GM19328 (cell line): ENCODE results near the gene TMEM151B.
"Not testable (repeated sequence)": the region's sequence is repeated elsewhere in the genome, so short reads cannot be mapped to it uniquely, and the experiment has no call there.

Experiments used
- ATAC-seq: cut with Tn5 transposase; IDR thresholded peaks from one replicate; pipeline ENCODE4 v1.9.1; 2021; ENCODE audit warnings: mild to moderate bottlenecking, moderate library complexity; ENCODE audit not compliant: unreplicated experiment

The TMEM151B gene

GRCh38 chr6:44301106-44301505 is 30.9 kb downstream of the TMEM151B start:
- ATAC-seq = no peak

DNA sequence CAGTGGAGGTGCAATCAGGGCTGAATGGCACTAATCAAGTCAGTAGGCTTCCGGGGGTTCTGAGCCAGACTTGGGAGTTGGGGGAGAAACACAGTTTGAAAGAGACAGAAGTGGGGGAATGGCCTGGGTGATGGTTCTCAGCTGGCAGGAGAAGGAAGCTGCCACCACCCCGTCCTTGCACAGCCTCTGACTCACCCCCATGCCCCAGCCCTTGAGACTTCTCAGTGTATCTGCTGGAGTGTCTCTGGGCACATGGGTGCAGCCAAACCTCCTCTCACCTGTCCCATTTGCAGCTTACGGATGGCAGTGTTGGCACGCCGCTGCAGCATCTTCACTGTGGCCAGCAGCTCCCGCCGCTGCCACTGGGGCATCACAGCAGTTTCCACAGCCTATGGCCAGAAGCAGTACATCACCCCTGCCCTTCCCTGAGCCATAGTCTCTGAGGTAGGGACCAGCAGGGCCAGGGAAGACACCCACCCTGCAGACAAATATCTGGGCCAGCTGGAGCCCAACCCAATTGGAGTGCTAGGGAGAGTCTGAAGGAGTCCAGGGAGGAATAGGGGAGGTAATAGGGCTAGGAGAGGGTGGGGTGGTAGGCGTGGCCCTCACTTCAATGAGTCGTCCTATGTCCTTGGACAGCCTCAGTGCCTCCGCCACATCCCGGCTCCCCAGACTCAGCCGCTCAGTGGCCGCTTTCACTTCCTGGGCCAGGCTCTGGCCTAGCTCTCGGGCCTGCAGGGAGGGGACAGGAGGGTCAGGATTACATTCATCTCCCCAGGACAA is 31.7 kb downstream of the TMEM151B start:
- ATAC-seq = no peak

DNA sequence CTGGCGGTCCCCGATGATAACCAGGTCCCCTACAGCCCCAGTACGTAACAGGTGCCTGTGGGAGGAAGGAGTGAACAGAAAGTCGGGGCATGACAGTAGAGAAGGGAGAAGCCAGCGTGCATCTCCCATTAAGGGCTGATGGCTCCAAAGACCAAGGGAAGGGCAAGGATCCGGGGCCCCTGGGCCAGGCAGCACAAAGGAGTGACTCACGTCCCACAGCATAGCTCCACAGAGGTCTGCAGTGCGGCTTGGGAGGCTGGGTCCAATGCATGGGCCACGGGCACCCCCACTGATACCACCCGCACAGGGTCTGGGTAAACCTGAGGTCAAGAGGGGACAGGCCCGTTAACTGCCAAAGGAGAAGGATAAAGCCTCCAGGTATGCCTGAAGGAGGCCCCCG is 32.6 kb downstream of the TMEM151B start:
- ATAC-seq = no peak

DNA sequence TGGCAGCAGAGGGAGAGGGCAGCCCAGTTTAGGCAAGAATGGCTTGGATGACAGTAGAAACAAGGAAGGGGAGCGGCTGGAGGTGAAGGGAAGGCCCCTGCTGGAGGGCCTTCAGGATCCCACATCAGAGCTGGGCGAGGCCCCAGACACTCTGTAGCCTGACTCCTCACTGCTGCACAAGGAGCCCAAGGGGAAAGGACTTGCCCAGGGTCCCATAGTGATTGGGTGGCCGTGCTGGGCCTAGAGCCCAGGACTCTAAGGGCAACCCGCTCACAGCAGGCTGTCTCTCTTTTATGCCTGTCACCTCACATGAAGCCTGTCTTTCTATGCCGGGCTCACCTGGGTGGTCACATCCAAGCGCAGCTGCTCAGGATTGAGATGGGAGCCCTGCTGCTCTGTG is 33.6 kb downstream of the TMEM151B start:
- ATAC-seq = no peak

- no peak for ATAC-seq
These were observed 34.3 kb downstream of the TMEM151B start for GRCh38 chr6:44304282-44305199.

DNA sequence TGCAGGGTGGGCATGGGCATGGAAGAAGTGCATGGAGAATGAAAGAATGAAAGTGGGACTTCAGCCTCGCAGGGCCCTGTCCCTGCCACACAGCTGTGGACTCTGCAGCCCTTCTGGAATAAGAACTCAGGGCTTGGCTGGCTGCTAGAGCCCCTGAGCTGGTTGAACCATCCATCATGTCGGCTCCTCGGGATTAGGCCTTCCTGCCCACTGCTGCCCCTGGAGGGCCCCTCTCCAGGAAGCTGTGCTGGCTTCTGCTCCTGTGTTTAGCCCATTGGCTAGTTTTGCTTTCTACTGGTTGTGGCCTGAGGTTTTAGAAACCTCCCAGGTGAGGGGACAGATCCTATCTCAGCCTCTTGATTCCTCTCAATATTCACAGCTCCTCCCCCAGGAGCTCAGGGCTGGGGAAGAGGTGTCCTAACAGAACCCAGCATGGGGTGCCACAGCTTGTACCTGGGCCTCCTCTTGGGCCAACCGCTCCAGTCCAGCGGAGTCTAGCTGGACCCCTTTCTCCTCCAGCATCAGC is 35.0 kb downstream of the TMEM151B start:
- no peak for ATAC-seq

DNA sequence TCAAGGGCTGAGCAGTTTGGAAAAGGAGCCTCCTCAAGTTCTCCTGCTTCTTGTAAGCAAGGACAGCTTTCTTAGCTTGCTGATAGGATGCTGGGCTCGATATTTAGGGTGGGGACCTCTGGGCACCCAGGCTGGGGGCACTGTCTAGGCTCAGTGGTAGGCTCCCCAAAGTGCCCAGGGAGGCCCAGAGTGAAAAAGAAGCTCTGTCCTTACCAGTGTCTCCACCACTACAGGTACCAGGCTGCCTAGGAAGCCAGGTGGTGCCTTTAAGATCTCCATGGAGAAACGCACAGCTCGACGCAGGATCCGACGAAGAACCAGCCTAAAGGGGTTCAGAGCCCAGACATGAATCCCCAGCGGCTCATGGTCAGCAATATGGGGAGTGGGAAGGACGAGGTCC is 36.5 kb downstream of the TMEM151B start:
- no peak for ATAC-seq

GRCh38 chr6:44307217-44307616 is 37.0 kb downstream of the TMEM151B start:
- ATAC-seq = no peak

- no peak for ATAC-seq
These were observed 38.8 kb downstream of the TMEM151B start for GRCh38 chr6:44309092-44309491.

GRCh38 chr6:44309631-44310030 is 39.4 kb downstream of the TMEM151B start:
- no peak for ATAC-seq

DNA sequence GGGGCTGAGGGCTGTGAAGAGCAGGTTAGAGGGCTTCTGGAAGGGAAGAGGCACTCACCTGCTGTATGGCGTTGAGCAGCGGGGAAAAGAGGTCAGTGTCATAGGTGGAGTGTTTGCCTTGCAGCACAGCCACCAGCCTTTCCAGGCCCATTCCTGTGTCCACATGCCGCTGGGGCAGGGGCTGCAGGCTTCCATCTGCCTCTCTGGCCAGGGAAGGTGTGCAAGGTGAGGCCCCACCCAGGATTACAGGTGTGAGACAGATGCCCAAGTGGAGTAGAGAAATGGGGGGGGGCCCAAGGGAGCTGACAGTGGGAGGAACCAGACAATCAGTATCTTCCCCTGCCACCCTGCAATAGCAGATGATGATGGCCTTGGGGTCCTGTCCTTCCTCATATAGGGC is 40.0 kb downstream of the TMEM151B start:
- ATAC-seq = no peak

DNA sequence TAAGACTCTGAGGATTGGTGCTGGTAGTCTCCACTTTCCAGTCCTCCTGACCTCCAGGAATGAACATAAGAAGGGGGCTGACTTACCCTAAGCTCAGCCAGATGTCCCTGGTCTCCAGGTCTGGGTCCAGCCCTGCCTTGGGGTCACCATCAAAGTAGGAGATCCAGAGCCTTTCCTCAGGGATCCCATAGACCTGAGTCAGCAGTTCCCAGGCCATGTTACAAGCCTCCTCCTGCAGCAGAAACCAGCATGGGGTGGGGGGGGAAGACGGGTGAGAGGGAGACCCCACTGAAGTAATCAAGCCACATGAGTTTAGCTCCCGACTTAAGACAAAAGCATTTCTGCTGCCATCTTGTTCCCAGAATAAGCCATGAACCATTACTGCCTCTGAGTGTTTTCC is 41.1 kb downstream of the TMEM151B start:
- no peak for ATAC-seq

GRCh38 chr6:44311767-44312166 is 41.5 kb downstream of the TMEM151B start:
- ATAC-seq = no peak

DNA sequence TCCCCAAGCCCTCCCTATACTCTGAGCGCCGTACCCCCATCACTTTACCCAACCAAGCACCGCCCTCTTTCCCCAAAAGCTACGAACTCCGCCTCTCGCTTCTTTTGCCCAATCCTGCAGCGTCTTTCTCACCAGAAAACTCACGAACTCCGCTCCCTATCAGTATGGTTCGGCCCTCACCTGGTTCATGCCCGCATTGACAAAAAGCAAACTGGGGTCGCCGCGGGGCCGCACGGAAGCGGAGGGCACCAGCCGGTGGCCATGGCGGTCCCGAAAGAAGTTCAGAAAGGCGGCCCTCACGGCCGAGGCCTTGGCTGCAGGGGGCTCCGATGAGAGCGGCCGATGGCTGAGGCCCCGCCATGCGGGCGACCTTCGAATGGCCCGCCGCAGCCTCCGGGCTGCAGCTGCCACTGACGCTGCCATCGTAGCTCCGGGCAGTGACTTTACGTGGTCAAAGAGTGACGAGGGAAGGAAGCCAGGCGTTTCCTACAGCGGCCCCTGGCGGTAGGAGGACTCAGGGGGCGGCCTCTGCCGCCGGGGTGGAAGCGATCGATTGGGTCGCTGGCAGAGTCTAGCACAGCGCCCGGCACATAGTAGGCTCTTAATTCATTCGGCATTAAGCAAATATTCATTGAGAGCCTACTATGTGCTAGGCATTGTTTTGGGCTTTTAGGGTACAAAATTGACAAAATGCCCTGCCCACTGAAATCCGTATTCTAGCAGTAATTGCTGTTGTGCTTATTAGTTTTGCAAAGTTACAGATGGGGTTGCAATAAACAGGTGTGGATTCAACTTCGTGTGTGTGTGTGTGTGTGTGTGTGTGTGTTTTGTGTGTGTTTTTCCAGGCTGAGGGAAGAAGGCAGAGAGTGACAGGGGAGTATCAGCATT is 42.9 kb downstream of the TMEM151B start, which contains the start of gene AARS2:
AARS2 (minus strand) TSS at position 447 of the 888 bp plus-strand sequence; CDS start at position 423, 24 bp downstream.
- peak; percentile 88 for ATAC-seq

- not testable (repeated sequence) for ATAC-seq
These were observed 44.4 kb downstream of the TMEM151B start for GRCh38 chr6:44314657-44315056.

DNA sequence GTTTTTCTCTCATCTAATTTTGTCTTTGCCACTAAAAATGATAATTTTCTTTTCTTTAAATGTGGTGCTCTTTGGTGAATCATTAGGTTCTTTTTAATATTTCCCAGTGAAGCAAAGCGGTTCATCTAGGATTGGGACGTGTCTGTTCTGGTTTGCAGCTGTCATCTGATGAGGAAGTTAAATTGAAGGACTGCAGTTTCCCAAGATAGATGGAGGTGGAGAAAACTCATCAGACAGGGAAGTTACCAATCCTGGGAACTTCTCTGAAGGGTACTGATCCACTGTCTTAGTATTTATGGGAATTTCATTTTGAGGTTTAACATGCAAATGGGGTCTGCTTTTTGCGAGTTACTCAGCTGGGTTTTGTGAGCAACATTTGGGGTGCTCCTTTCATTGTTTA is 45.3 kb downstream of the TMEM151B start:
- no peak for ATAC-seq

DNA sequence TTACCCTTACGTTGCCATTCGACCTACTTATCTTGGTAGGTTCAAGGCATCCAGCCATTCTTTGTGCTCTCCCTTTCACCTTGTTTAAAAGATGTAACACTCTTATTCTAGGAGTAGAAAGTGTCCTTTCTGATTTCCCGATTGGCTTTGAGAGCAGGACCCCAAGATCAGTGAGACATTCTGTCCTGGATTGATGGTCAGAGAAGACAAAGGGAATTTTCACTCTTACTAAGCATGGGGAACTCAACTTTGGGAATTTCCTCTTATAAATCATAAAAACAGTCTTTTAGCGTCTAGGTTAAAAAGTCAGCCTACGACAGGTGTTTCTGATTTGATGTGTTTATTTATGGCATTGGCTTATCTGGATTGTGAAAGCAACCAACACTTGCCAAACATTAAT is 45.7 kb downstream of the TMEM151B start:
- no peak for ATAC-seq

DNA sequence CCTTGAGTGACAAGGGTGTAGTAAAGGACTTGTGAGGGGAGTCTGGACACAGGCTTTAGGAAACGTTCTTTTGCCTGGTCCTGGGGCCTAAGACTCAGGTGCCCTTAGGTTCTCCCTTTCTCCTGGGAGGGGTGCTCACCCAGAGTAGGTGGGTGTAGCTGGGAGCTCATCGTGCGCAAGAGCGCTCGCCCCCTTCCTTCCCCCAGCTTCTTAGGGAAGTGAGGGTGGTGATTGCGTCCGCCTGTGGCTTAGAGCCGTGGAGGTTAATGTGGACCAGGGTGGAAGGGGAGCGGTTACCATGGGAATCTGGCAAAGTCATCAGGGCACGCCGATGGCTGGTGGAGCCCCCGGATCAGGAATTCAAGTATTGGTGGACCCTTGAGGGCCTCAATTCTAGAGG is 46.2 kb downstream of the TMEM151B start:
- ATAC-seq = no peak

- not testable (repeated sequence) for ATAC-seq
These were observed 46.9 kb downstream of the TMEM151B start for GRCh38 chr6:44317136-44317631.

DNA sequence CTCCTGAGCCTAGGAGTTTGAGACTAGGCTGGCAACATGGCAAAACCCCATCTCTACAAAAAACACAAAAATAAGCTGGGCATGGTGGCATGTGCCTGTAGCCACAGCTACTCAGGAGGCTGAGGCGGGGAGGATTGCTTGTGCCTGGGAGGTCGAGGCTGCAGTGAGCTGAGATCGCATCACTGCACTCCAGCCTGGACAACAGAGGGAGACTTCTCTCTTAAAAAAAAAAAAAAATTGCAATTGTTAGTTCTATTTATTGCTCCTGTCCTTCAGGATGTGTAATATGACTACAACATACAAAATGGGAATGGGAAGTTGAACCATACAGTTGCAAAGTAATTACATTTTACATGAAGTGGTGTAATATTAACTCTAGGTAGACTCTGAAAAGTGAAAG is 51.0 kb downstream of the TMEM151B start:
- ATAC-seq = no peak
